Right lobe of liver (tissue), 4 donors: ENCODE results near the gene CNTNAP5.

Experiments
- CTCF ChIP-seq, 4 donors: fragments of 200-600 bp in 3 of 4; fragments of 450-650 bp in 1 of 4; IDR thresholded peaks; one replicate each; pipeline versions ENCODE4 v1.5.1 to v1.8.0; 2016 to 2022; ENCODE audit warnings: antibody characterized with exemption in 4 of 4, mild to moderate bottlenecking in 2 of 4
- POLR2A ChIP-seq: fragments of 450-650 bp; IDR thresholded peaks from one replicate; pipeline ENCODE4 v1.6.1; 2017; ENCODE audit warnings: antibody characterized with exemption, mild to moderate bottlenecking
- donor health status: DM: no; HTN: no; CAD: no.
- donor health status: DM: no; HTN: no; CAD: no.
- donor health status: DM: no; HTN: yes; CAD: no.

GRCh38 chr2:124798551-124798950 lies 773.5 kb downstream of the CNTNAP5 start:
- TF ChIP-seq POLR2A, result no peak
- TF ChIP-seq CTCF (IDR thresholded peaks at IDR 0.05), result no peak
